Lower leg skin (tissue), 4 donors: Measurements from ENCODE around the gene ASH1L. TPM values are rescaled to one million over a fixed set of nuclear protein-coding genes. Genes with fewer than 3 reads are reported as not detected.

Source experiments
- DNase-seq, 2 donors: peaks; one replicate each; pipeline ENCODE4 v3.0.0-alpha.2; 2019; ENCODE audit warnings: low spot score in 2 of 2
- H3K4me3 ChIP-seq: fragments of 200-600 bp; sonication (generic); 2 replicates; pipeline ENCODE4 v1.5.1; 2017; ENCODE audit warnings: mild to moderate bottlenecking, low read depth; ENCODE audit not compliant: poor library complexity, severe bottlenecking
- POLR2A ChIP-seq, 2 donors: fragments of 450-650 bp; IDR thresholded peaks; one replicate each; pipeline ENCODE4 v1.6.1; 2016 to 2017; ENCODE audit warnings: antibody characterized with exemption in 2 of 2, mild to moderate bottlenecking in 1 of 2, moderate library complexity in 1 of 2
- WGBS, 2 donors: methylation state at CpG; one replicate each; pipeline ENCODE4 v1.1.5; 2018; 5-methylcytosine and 5-hydroxymethylcytosine counted together
- intact Hi-C: fragments of 100-400 bp; cut with DNase I; formaldehyde crosslinking; loops from one replicate; pipeline ENCODE4 v1.15.0; 2023; ENCODE audit warnings: low total_unique reads
- total RNA-seq, 4 donors: library from RNA; depleted of rRNA; stranded (reverse); fragments of >200 nt; gene quantifications; one replicate each; pipeline ENCODE4 v1.1.0, GENCODE V29; 2016
- TF ChIP-seq, protein P1 (sequence below), 3 donors: fragments of 450-650 bp; IDR thresholded peaks; one replicate each; pipeline ENCODE4 v1.5.1; 2016; ENCODE audit warnings: antibody characterized with exemption in 3 of 3, mild to moderate bottlenecking in 3 of 3, moderate library complexity in 2 of 3

Gene ASH1L
- total RNA-seq, 4 donors from 2014 or later: 40.6 to 59.4 (median 49.9) TPM

DNA sequence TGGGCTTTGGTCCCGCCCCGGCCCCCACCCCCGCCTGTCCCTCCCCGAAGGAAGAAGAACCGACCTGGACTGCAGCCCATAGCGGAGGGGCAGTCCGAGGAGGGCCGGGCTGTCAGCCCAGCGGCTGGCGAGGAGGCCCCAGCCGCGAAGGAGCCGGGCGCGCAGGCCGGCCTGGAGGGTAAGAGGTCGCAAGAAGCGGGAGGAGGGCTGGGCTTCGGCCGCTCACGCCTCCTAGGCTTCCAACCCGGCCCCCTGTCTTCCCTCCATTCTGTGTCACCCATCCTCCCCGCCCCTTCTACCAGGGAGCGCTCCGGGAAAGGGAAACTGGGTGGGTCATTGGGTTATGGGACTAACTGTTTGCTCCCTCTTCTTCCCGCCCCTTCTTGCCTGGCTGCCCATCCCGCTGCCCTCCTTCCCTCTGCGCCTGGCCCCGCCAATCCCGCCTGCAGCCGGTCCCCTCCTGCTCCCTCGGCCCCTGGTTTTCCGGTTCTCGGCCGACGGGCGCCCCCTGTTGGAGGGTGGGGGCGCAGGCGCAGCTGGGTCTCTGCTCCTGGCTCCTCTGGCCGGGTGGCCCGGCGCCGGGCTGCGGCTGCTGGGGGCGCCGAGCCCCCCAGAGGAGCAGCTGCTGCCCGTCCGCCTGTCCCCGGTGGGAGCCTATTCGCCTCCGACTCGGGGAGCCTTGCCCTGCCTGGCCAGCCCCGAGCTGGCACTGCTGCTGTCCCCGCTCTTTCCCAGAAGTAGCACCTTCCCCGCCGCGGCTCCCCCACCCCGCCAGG lies 239.5 kb downstream of the ASH1L start:
- TF ChIP-seq, protein P1, sequence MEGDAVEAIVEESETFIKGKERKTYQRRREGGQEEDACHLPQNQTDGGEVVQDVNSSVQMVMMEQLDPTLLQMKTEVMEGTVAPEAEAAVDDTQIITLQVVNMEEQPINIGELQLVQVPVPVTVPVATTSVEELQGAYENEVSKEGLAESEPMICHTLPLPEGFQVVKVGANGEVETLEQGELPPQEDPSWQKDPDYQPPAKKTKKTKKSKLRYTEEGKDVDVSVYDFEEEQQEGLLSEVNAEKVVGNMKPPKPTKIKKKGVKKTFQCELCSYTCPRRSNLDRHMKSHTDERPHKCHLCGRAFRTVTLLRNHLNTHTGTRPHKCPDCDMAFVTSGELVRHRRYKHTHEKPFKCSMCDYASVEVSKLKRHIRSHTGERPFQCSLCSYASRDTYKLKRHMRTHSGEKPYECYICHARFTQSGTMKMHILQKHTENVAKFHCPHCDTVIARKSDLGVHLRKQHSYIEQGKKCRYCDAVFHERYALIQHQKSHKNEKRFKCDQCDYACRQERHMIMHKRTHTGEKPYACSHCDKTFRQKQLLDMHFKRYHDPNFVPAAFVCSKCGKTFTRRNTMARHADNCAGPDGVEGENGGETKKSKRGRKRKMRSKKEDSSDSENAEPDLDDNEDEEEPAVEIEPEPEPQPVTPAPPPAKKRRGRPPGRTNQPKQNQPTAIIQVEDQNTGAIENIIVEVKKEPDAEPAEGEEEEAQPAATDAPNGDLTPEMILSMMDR (IDR thresholded peaks at IDR 0.05): peak in 1 of 3 donors; percentile 78
- TF ChIP-seq POLR2A (IDR thresholded peaks at IDR 0.05): no peak
- intact Hi-C loops: loop anchor here (5.0 kb wide), 2 partner anchors 46 to 71 kb away; partner anchors contain the start of gene HCN3
- WGBS, 2 donors: 0 to 1% methylated on average over 21 to 39 of the region's 58 CpGs
- H3K4me3 ChIP-seq: peak overlapping the region; percentile 60
- peak; percentile 82 to 98 for DNase-seq

DNA sequence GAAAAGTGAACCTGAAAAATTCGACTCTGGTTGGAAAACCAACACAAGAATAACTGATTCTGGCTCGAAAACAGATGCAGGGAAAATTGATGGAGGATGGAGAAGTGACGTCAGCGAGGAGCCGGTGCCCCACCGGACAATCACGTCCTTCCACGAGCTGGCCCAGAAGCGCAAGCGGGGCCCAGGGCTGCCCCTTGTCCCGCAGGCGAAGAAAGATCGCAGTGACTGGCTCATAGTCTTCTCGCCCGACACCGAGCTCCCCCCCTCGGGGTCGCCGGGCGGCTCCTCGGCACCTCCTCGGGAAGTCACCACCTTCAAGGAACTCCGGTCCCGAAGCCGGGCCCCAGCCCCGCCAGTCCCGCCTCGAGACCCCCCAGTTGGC lies 240.0 kb downstream of the ASH1L start:
- 1 to 3% methylated on average over 18 of the region's 28 CpGs for WGBS, 2 donors
- intact Hi-C loops: loop anchor here (5.0 kb wide), 2 partner anchors 45 to 70 kb away; partner anchors contain the start of gene HCN3
- TF ChIP-seq POLR2A (IDR thresholded peaks at IDR 0.05): no peak
- TF ChIP-seq, protein P1 (IDR thresholded peaks at IDR 0.05): no peak
- peak in 1 of 2 donors; percentile 90 for DNase-seq
- no peak overlapping the region for H3K4me3 ChIP-seq

DNA sequence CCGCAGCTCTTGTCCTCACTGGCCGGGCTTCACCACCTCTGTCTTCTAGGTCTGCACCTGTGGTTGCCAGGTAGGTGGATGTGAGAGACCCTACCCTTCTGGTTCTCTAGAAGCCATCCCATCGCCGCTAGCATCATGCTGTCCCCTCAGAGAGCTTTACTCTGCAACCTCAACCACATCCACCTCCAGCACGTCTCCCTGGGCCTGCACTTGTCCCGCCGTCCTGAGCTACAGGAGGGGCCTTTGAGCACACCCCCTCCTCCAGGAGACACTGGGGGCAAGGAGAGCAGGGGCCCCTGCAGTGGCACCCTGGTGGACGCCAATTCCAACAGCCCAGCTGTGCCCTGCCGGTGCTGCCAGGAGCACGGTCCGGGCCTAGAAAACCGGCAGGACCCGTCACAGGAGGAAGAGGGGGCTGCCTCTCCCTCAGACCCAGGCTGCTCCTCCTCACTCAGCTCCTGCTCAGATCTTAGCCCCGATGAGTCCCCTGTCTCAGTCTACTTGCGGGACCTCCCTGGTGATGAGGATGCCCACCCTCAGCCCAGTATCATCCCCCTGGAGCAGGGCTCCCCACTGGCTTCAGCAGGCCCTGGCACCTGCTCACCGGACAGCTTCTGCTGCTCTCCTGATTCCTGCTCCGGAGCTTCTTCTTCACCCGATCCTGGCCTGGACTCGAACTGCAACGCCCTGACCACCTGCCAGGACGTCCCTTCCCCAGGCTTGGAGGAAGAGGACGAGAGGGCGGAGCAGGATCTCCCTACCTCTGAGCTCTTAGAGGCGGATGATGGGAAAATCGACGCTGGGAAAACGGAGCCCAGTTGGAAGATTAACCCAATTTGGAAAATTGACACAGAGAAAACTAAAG lies 240.7 kb downstream of the ASH1L start:
- DNase-seq: no peak
- no peak for TF ChIP-seq POLR2A (IDR thresholded peaks at IDR 0.05)
- TF ChIP-seq, protein P1 (IDR thresholded peaks at IDR 0.05): no peak
- WGBS, 2 donors: 35 to 40% methylated on average over 22 to 27 of the region's 27 CpGs
- intact Hi-C loops: loop anchor here (5.0 kb wide), 2 partner anchors 45 to 70 kb away; partner anchors contain the start of gene HCN3
- H3K4me3 ChIP-seq: no peak overlapping the region

DNA sequence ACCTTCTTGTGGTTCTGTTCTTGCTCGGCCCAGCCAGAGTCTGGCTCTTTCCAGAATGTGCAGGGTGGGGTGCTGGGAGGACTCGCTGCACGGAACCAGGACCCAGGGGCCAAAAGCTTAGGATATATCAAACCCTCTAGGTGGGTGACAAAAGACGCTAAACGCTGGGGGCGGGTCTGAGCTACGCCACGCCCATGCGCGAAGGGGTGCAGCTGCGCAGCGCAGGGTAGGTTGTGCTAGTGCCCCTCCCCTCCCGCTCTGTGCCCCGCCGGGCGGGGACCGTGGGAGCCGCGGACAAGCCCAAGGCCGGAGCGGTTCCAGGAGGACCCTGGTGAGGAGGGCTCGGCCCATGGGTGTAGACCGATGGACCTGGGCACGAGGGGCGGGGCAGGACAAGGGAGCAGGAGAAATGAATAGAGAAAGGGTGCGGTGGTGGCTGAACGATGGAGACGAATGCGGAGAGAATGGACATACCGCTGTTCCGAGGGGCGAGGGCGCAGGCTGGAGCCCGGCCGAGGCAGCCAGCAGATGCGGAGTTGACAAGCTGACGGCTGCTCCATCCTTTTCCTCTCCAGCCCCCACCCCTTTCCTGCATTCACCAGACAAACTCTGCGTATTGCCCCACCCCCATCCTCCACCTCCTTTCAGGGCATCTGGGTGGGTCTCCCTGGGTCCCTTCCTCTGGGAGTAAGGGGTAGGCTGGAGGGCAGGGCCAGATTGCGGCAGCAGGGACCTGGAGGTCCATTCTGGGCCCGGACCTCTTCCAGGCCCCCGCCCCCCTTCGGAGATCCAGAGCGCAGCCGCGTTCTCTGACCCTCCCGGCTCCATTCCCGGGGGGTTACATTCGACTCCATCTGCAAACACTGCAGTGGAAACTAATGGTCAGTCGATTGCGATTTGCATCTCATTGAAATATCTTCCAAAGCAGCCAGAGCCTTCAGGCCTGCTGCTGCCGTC lies 241.7 kb downstream of the ASH1L start, which contains the start of gene RUSC1:
Gene RUSC1 (plus strand): TSS at position 234 of the 957 bp plus-strand sequence. CDS start 880 bp downstream, outside the sequence.
- intact Hi-C loops: loop anchor here (5.0 kb wide), 2 partner anchors 44 to 69 kb away; partner anchors contain the start of gene HCN3
- no peak for TF ChIP-seq POLR2A (IDR thresholded peaks at IDR 0.05)
- TF ChIP-seq, protein P1 (IDR thresholded peaks at IDR 0.05): no peak
- peak; percentile 71 to 96 for DNase-seq
- H3K4me3 ChIP-seq: peak within 1 kb of the TSS; percentile 15
- WGBS, 2 donors: 10 to 16% methylated on average over 50 to 51 of the region's 51 CpGs

DNA sequence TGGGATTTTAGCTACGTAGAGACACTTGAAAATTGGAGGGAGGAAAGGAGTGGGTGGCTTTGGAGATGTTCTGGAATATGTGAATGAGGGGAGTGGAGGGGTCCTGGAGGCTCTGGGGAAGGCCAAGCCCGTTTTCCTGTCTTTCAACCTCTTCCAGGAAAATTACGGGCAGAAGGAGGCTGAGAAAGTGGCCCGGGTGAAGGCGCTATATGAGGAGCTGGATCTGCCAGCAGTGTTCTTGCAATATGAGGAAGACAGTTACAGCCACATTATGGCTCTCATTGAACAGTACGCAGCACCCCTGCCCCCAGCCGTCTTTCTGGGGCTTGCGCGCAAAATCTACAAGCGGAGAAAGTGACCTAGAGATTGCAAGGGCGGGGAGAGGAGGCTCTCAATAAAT lies 242.4 kb downstream of the ASH1L start:
- TF ChIP-seq, protein P1 (IDR thresholded peaks at IDR 0.05): no peak
- no peak for TF ChIP-seq POLR2A (IDR thresholded peaks at IDR 0.05)
- 24 to 38% methylated on average over 11 of the region's 11 CpGs for WGBS, 2 donors
- no peak for DNase-seq
- no peak overlapping the region for H3K4me3 ChIP-seq
- intact Hi-C loops: loop anchor here (5.0 kb wide), 2 partner anchors 43 to 68 kb away; partner anchors contain the start of gene HCN3
